Keratinocyte (primary cell): Measurements from ENCODE around the gene GRAMD1B. TPM values are rescaled to one million over a fixed set of nuclear protein-coding genes. Genes with fewer than 3 reads are reported as not detected.

Source experiments
- DNase-seq: peaks from one replicate; pipeline ENCODE4 v3.0.0-alpha.2; 2011; ENCODE audit warnings: low read depth, missing footprints, low spot score
- FAIRE-seq: peaks from 2 replicates; lab custom pipeline; 2011; peaks lifted over from hg19 to GRCh38; lab: Jason Lieb, UNC
- H2AFZ ChIP-seq: 2 replicates; pipeline ENCODE4 v1.6.0; 2012; ENCODE audit warnings: low read length, control low read depth, inconsistent platforms; ENCODE audit not compliant: control insufficient read depth
- H3K27ac ChIP-seq: 2 replicates; pipeline ENCODE4 v1.5.1; 2011; ENCODE audit warnings: low read length; ENCODE audit not compliant: control insufficient read depth, insufficient read depth
- H3K27me3 ChIP-seq: 3 replicates; pipeline ENCODE4 v1.6.0; 2011; ENCODE audit warnings: low read length; ENCODE audit not compliant: control insufficient read depth, insufficient read depth; ENCODE audit errors: extremely low read depth
- H3K36me3 ChIP-seq, 2 experiments: 2 replicates in 1 of 2; 3 replicates in 1 of 2; pipeline ENCODE4 v1.5.1; 2011; ENCODE audit warnings: low read length in 2 of 2, mild to moderate bottlenecking in 1 of 2; ENCODE audit not compliant: control insufficient read depth in 2 of 2, insufficient read depth in 2 of 2; ENCODE audit errors: extremely low read depth in 1 of 2
- H3K4me1 ChIP-seq: 3 replicates; pipeline ENCODE4 v1.5.1; 2011; ENCODE audit warnings: low read length; ENCODE audit not compliant: control insufficient read depth, insufficient read depth; ENCODE audit errors: extremely low read depth
- H3K4me2 ChIP-seq: 3 replicates; pipeline ENCODE4 v1.6.0; 2011; ENCODE audit warnings: low read depth, low read length; ENCODE audit not compliant: control insufficient read depth, insufficient read depth; ENCODE audit errors: extremely low read depth
- H3K4me3 ChIP-seq, 3 experiments: fragments of 200-600 bp in 1 of 3; sonication (generic) in 1 of 3; 2 replicates in 2 of 3; 3 replicates in 1 of 3; pipeline ENCODE4 v1.5.1; 2011 to 2016; ENCODE audit warnings: low read length in 3 of 3, mild to moderate bottlenecking in 3 of 3, control low read depth in 2 of 3, inconsistent platforms in 1 of 3, low read depth in 1 of 3, mixed read lengths in 1 of 3, mixed run types in 1 of 3, moderate library complexity in 1 of 3; ENCODE audit not compliant: control insufficient read depth in 2 of 3, insufficient read depth in 2 of 3; ENCODE audit errors: extremely low read depth in 1 of 3
- H3K79me2 ChIP-seq: 2 replicates; pipeline ENCODE4 v1.6.0; 2012; ENCODE audit warnings: low read length; ENCODE audit not compliant: control insufficient read depth, insufficient read depth
- H3K9ac ChIP-seq: 3 replicates; pipeline ENCODE4 v1.6.0; 2011; ENCODE audit warnings: low read length; ENCODE audit not compliant: control insufficient read depth, insufficient read depth; ENCODE audit errors: extremely low read depth
- H3K9me1 ChIP-seq: 3 replicates; pipeline ENCODE4 v1.6.0; 2011; ENCODE audit warnings: low read length; ENCODE audit not compliant: control insufficient read depth, insufficient read depth; ENCODE audit errors: extremely low read depth
- H3K9me3 ChIP-seq: 2 replicates; pipeline ENCODE4 v1.5.1; 2012; ENCODE audit warnings: low read depth, low read length; ENCODE audit not compliant: control insufficient read depth
- H4K20me1 ChIP-seq: 3 replicates; pipeline ENCODE4 v1.6.0; 2011; ENCODE audit warnings: low read length; ENCODE audit not compliant: control insufficient read depth, insufficient read depth; ENCODE audit errors: extremely low read depth
- EZH2 ChIP-seq: IDR thresholded peaks from one replicate; pipeline ENCODE4 v1.6.1; 2012; ENCODE audit warnings: inconsistent platforms, mild to moderate bottlenecking, low read length, moderate library complexity
- dilution Hi-C: fragments of 300-500 bp; cut with MboI; formaldehyde crosslinking; loops from one replicate; pipeline ENCODE4 v1.7.0; 2020; ENCODE audit warnings: low sequenced_read_pairs; ENCODE audit not compliant: extremely low pct_ligation_motif_present
- polyA plus RNA-seq, 5 experiments: library from polyadenylated mRNA; depleted of rRNA in 3 of 5; stranded (reverse) in 3 of 5; stranded (forward) in 1 of 5; unstranded in 1 of 5; fragments of >200 nt; gene quantifications; 1 replicate in 1 of 5; 2 replicates in 3 of 5; 3 replicates in 1 of 5; pipeline versions ENCODE4 v1.2.1 to v1.2.3, GENCODE V29; 2011 to 2012; ENCODE audit warnings: missing spikeins in 2 of 5, low read depth in 1 of 5, low replicate concordance in 1 of 5
- TF ChIP-seq, protein P1 (sequence below), 3 experiments: IDR thresholded peaks in 1 of 3; conservative IDR thresholded peaks in 1 of 3; optimal IDR thresholded peaks in 1 of 3; 2 replicates in 2 of 3; 3 replicates in 1 of 3; pipeline versions ENCODE3 to v1.5.1; 2011; ENCODE audit warnings: low read length in 3 of 3, mild to moderate bottlenecking in 3 of 3, moderate library complexity in 2 of 3, control low read depth in 1 of 3, inconsistent platforms in 1 of 3; ENCODE audit not compliant: insufficient read depth in 2 of 3; ENCODE audit errors: extremely low read depth in 1 of 3

Gene GRAMD1B
- polyA plus RNA-seq, 1 donor (not counting 4 experiments of a cell fraction or from before 2014, with no cell fraction given): 0.04 TPM

DNA sequence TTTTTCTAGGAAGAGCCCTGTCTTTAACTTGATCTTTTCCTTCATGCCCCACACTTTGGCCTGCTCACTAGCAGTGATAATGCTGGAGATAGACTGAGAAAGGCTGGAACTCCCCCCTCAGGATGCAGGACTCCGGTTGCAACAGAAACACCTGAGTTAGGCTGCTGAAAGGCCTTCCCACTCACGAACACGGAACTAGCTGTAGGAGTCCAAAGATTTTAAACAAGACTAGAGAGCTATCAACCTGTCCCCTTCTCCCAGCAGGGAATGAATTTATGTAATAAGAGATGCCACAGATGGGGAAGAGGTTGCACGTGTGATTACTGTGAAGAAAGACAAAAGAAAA is 211.4 kb downstream of the GRAMD1B start:
- no peak overlapping the region for H3K27ac ChIP-seq
- DNase-seq (no peak), FAIRE-seq (no peak)
- H3K79me2 ChIP-seq: no peaks in the 10 kb centered on the region
- no peaks in the 10 kb centered on the region for H3K36me3 ChIP-seq
- H3K4me1 ChIP-seq: no peaks in the 10 kb centered on the region
- no peak for TF ChIP-seq EZH2
- TF ChIP-seq, protein P1, sequence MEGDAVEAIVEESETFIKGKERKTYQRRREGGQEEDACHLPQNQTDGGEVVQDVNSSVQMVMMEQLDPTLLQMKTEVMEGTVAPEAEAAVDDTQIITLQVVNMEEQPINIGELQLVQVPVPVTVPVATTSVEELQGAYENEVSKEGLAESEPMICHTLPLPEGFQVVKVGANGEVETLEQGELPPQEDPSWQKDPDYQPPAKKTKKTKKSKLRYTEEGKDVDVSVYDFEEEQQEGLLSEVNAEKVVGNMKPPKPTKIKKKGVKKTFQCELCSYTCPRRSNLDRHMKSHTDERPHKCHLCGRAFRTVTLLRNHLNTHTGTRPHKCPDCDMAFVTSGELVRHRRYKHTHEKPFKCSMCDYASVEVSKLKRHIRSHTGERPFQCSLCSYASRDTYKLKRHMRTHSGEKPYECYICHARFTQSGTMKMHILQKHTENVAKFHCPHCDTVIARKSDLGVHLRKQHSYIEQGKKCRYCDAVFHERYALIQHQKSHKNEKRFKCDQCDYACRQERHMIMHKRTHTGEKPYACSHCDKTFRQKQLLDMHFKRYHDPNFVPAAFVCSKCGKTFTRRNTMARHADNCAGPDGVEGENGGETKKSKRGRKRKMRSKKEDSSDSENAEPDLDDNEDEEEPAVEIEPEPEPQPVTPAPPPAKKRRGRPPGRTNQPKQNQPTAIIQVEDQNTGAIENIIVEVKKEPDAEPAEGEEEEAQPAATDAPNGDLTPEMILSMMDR (optimal IDR thresholded peaks at IDR 0.05 in 1 of 3, IDR thresholded peaks at IDR 0.05 in 1 of 3, conservative IDR thresholded peaks at IDR 0.05 in 1 of 3; ENCODE audit: extremely low read depth in 1 of 3, insufficient read depth in 2 of 3, low read length in 3 of 3): no peak
- dilution Hi-C loops: no loop called here
- no peak overlapping the region for H3K9ac ChIP-seq
- no peaks in the 10 kb centered on the region for H4K20me1 ChIP-seq
- H3K9me1 ChIP-seq: no peaks in the 10 kb centered on the region
- no peak overlapping the region for H2AFZ ChIP-seq
- no peaks in the 10 kb centered on the region for H3K27me3 ChIP-seq
- H3K4me3 ChIP-seq: no peak overlapping the region
- H3K4me2 ChIP-seq: no peak overlapping the region
- H3K9me3 ChIP-seq: no peaks in the 10 kb centered on the region

DNA sequence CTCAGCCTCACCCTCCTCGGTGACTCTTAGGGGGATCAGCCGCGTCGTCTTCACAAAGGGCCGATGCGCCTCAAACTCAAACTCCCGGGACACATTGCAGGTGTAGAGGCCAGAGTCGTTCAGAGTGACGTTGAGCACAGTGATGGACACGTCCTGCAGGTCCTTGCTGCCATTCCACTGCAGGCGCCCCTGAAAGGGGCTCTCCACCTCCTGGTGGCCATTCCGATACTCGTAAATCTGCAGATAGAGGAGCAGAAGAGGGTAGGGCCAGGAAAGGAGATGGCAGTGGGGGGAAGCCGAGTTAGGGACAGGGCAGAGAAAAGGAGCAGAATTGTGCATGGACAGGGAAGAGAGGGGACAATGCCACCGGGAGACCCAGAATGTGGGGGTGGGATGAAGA is 212.4 kb downstream of the GRAMD1B start:
- FAIRE-seq: no peak
- H3K4me2 ChIP-seq: no peak overlapping the region

More for the DNA sequence above, 212.4 kb downstream of the GRAMD1B start:
- dilution Hi-C loops: no loop called here
- TF ChIP-seq, protein P1 (optimal IDR thresholded peaks at IDR 0.05 in 1 of 3, IDR thresholded peaks at IDR 0.05 in 1 of 3, conservative IDR thresholded peaks at IDR 0.05 in 1 of 3; ENCODE audit: extremely low read depth in 1 of 3, insufficient read depth in 2 of 3, low read length in 3 of 3): no peak
- TF ChIP-seq EZH2: no peak
- H3K9ac ChIP-seq: no peak overlapping the region
- H3K4me3 ChIP-seq: no peak overlapping the region
- H3K27ac ChIP-seq: no peak overlapping the region
- no peaks in the 10 kb centered on the region for H3K4me1 ChIP-seq
- H3K9me1 ChIP-seq: no peaks in the 10 kb centered on the region
- H2AFZ ChIP-seq: no peak overlapping the region
- no peaks in the 10 kb centered on the region for H3K27me3 ChIP-seq
- no peaks in the 10 kb centered on the region for H3K79me2 ChIP-seq
- no peaks in the 10 kb centered on the region for H3K9me3 ChIP-seq
- no peaks in the 10 kb centered on the region for H4K20me1 ChIP-seq
- DNase-seq: no peak
- no peaks in the 10 kb centered on the region for H3K36me3 ChIP-seq
